GM12874 (cell line): ENCODE results near the gene AQR.

Experiments used
- TF ChIP-seq, protein P1 (sequence below): IDR thresholded peaks from 2 replicates; pipeline ENCODE4 v1.5.1; 2011; ENCODE audit warnings: low read depth, mild to moderate bottlenecking, control low read depth, low read length, moderate library complexity; ENCODE audit not compliant: insufficient read depth

Gene AQR

DNA sequence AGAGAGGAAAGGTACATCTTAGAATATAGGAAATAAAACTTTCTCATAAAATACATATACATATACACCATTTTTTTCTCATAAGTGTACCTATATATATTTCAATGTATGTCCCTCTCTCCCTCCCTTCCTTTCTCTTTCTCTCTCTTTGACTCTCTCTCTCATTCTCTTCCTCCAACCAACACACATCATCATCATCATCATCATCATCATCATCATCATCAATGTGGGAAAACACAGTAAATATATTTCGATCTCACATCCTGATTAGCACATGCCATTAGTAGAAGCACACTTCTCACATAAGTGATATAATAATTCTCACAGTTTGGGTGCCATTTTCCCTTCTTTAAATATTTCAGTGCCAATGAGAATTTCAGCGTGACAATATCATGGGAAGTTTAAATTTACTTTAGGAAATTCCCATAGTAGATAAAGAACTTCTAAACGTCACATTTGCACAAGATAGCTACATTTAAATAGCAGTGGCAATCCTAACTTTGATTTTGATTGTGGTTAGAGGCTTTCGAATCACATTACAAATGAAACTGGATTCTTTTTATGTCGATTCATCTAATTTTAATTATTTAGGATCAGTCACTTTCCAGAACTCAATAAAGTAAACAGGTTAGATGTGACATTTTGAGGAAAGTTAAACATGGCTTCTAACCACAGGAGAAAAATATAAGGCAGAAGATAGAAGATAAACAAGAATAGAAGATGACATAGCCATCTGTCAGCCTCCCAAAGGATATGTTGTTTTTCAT lies 141.2 kb downstream of the AQR start:
- TF ChIP-seq, protein P1, sequence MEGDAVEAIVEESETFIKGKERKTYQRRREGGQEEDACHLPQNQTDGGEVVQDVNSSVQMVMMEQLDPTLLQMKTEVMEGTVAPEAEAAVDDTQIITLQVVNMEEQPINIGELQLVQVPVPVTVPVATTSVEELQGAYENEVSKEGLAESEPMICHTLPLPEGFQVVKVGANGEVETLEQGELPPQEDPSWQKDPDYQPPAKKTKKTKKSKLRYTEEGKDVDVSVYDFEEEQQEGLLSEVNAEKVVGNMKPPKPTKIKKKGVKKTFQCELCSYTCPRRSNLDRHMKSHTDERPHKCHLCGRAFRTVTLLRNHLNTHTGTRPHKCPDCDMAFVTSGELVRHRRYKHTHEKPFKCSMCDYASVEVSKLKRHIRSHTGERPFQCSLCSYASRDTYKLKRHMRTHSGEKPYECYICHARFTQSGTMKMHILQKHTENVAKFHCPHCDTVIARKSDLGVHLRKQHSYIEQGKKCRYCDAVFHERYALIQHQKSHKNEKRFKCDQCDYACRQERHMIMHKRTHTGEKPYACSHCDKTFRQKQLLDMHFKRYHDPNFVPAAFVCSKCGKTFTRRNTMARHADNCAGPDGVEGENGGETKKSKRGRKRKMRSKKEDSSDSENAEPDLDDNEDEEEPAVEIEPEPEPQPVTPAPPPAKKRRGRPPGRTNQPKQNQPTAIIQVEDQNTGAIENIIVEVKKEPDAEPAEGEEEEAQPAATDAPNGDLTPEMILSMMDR: no peak

DNA sequence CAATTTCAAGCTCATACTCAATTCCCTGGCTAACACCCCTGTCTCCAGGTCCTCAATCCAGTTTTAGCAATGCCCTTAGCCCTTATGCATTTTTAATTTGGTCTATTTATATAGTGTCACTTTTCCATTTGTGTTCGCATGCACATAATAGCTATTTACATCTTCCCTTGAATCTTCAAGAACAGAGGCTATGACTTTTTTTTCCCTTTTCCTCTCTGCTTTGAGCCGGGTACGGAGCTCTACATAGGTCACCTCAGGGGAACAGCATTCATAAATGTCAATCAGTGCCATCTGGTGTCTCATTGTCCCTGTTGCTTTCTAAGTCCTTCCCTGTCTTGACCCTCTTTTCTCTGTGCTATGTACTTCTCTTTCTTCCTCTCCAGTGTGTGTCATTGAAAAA lies 147.7 kb downstream of the AQR start:
- TF ChIP-seq, protein P1: no peak

DNA sequence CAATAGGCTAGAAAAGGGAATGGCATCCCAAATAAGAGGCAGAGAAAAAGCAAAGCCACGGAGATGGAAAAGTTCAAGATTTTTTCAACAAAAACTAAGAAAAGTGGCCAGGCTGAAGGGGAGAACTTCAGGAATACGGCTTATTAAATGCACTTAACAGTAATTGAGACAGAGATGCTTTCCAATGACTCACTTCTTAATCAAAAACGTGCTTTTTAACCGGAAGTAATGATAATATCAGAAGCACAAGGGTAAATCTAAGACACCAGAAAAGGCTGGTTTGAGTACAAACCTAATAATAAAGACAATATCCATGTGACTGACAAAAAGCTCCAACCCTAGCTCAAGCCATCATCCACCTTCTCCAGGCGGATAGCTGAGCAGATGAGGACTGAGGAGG lies 149.4 kb downstream of the AQR start:
- TF ChIP-seq, protein P1: no peak

DNA sequence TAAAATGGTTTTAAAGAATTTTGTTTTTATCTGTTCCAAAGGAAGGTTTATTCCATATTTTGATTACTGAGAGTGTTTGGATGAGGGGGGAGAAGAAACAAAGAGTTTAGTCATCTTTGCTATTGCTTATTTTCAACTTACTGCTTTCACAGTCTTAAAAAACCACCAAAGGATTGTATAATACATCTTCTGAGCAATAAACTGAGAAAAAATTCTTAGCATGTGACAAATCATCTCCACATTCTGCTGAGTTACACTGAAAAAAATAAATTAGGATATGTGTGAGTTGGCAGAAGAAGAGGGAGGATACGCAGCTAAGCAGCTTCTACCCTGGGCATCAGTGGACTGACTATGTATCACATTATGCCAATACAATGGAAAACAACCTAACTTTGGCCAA lies 151.0 kb downstream of the AQR start:
- TF ChIP-seq, protein P1: no peak

DNA sequence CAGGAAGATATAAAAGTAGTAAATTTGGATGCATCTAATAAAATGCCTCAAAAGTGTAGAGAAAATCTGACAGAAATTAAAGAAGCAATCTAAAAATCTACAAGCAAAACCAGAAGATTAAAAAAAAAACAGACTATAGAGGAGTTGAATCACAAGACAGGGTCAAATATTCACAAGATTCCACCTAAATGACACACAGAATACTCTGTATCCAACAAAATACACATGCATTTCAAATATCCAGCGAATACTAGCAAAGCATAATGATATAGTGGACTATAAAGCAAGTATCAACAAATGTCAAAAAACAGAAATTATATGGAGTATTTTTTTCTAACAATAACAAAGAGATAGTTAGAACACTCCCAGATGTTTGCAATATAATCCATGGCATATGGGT lies 153.7 kb downstream of the AQR start:
- TF ChIP-seq, protein P1: no peak

DNA sequence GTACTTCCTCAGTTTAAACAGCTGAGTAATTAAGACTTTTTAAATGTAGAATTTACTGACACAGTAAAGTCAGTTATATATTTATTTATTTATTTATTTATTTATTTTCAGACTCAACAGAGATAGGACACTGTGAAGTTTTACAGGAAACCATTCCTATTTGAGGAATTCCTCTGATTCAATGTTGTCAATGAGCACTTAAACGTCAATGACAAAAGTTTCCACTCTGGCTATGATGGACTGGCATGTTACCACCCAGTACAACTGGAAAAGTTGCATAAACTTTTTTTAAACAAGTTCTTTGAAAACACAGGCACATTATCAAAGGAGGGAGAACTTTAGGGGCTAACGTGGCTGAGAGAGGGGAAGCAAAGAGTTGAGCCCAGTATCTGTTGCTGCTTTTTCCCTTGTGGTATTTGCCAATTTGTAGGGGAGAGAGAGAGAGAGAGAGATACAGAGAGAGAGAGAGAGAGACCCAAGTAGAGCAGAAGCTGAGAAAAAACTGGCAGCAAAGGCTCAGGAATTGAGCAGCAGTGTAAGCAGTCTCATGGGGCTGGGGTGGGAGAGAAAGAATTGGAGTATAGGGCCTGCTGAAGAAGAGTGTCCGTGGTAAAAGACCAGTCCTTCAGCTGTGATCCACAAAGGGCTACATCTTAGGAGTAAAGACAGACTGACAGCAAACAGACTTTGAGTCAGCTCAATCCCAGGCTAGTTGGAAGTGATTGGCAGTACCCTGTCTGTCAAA lies 155.9 kb downstream of the AQR start:
- TF ChIP-seq, protein P1: no peak

DNA sequence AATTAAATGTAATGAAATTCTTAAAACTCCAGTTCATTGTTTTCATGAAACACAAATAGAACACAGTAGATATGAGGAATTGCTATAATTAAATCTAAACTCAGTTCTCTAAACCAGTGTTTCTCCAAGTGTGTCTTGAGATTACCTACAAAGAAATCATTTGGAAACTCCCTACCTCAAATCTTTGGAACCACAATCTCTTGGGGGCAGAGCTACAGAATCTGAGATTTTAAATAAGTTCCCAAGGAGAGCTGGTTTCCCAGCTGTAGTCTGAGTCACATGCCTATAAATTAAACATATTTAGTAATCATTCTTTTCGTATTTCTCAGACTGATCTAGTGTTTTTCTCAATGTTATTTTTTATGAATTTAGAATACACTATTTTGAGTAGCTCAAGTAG lies 157.2 kb downstream of the AQR start:
- TF ChIP-seq, protein P1: no peak
